CD4-positive, alpha-beta T cell treated with Interleukin-6 for 4 hours (primary cell): Measurements from ENCODE around the gene CYTH2.

Experiments used
- DNase-seq: peaks from one replicate; pipeline ENCODE4 v3.0.0-alpha.2; 2020; ENCODE audit warnings: mixed read lengths

CYTH2 gene

GRCh38 chr19:48496959-48497727 is 28.0 kb downstream of the CYTH2 start:
- no peak for DNase-seq

GRCh38 chr19:48497728-48498594 is 28.8 kb downstream of the CYTH2 start:
- no peak for DNase-seq

- no peak for DNase-seq
These were observed 29.6 kb downstream of the CYTH2 start for GRCh38 chr19:48498595-48499311.

- DNase-seq: no peak
These were observed 30.3 kb downstream of the CYTH2 start for GRCh38 chr19:48499316-48500090.

GRCh38 chr19:48500830-48501493 is 31.8 kb downstream of the CYTH2 start:
- DNase-seq: no peak

GRCh38 chr19:48501494-48502349 is 32.6 kb downstream of the CYTH2 start:
- peak; percentile 92 for DNase-seq

GRCh38 chr19:48502350-48503018 is 33.3 kb downstream of the CYTH2 start:
- DNase-seq: no peak

- peak; percentile 23 for DNase-seq
These were observed 37.1 kb downstream of the CYTH2 start for GRCh38 chr19:48506138-48506733.

- no peak for DNase-seq
These were observed 38.8 kb downstream of the CYTH2 start for GRCh38 chr19:48507911-48508439.

GRCh38 chr19:48508729-48509411 is 39.7 kb downstream of the CYTH2 start:
- DNase-seq: no peak

- no peak for DNase-seq
These were observed 40.5 kb downstream of the CYTH2 start for GRCh38 chr19:48509467-48510194.

- peak; percentile 80 for DNase-seq
These were observed 41.5 kb downstream of the CYTH2 start for GRCh38 chr19:48510421-48511268.

- peak; percentile 44 for DNase-seq
These were observed 42.2 kb downstream of the CYTH2 start for GRCh38 chr19:48511321-48511731.

- peak; percentile 93 for DNase-seq
These were observed 42.8 kb downstream of the CYTH2 start, which contains the start of gene LMTK3 for GRCh38 chr19:48511800-48512503. LMTK3 (minus strand) TSS chr19:48511835; CDS start chr19:48511576, 259 bp downstream.

- peak; percentile 26 for DNase-seq
These were observed 43.5 kb downstream of the CYTH2 start for GRCh38 chr19:48512504-48513288.
